ENCODE results near the gene GRB2. TPM values are rescaled to one million over a fixed set of nuclear protein-coding genes. Genes with fewer than 3 reads are reported as not detected.
"Not testable (repeated sequence)": the region's sequence is repeated elsewhere in the genome, so short reads cannot be mapped to it uniquely, and the experiment has no call there.

GRB2 gene
- total RNA-seq, 1 donor from 2014 or later, result 84.2 TPM

GRCh38 chr17:75365931-75366275 is 39.6 kb downstream of the GRB2 start:
- intact Hi-C loops (cut with micrococcal nuclease), result no loop called here
- DNase-seq (no peak), ATAC-seq (no peak)

- ATAC-seq, result no peak
- intact Hi-C loops (cut with micrococcal nuclease), result no loop called here
- DNase-seq, result no peak
Measured at GRCh38 chr17:75365009-75365930, 40.2 kb downstream of the GRB2 start.

GRCh38 chr17:75364078-75364477 is 41.4 kb downstream of the GRB2 start:
- intact Hi-C loops (cut with micrococcal nuclease), result no loop called here
- no peak for ATAC-seq
- DNase-seq, result no peak

GRCh38 chr17:75361996-75362395 is 43.5 kb downstream of the GRB2 start:
- no peak for ATAC-seq
- intact Hi-C loops (cut with micrococcal nuclease), result no loop called here
- no peak for DNase-seq

GRCh38 chr17:75361344-75361743 is 44.1 kb downstream of the GRB2 start:
- no peak for DNase-seq
- intact Hi-C loops (cut with micrococcal nuclease), result no loop called here
- ATAC-seq, result no peak

GRCh38 chr17:75356260-75356937 is 49.1 kb downstream of the GRB2 start:
- DNase-seq (no peak), ATAC-seq (no peak)
- intact Hi-C loops (cut with micrococcal nuclease), result no loop called here

GRCh38 chr17:75353176-75353575 is 52.3 kb downstream of the GRB2 start:
- intact Hi-C loops (cut with micrococcal nuclease), result no loop called here
- ATAC-seq (no peak), DNase-seq (no peak)

GRCh38 chr17:75352079-75352569 is 53.4 kb downstream of the GRB2 start:
- ATAC-seq (no peak), DNase-seq (no peak)
- intact Hi-C loops (cut with micrococcal nuclease), result no loop called here

GRCh38 chr17:75350706-75351105 is 54.8 kb downstream of the GRB2 start:
- no peak for ATAC-seq
- intact Hi-C loops (cut with micrococcal nuclease), result no loop called here

GRCh38 chr17:75350029-75350428 is 55.4 kb downstream of the GRB2 start:
- intact Hi-C loops (cut with micrococcal nuclease), result no loop called here
- DNase-seq (no peak), ATAC-seq (no peak)

More at GRCh38 chr17:75350706-75351105, 54.8 kb downstream of the GRB2 start:
- DNase-seq, result no peak

GRCh38 chr17:75349589-75349988 is 55.9 kb downstream of the GRB2 start:
- DNase-seq, result no peak
- ATAC-seq, result no peak
- intact Hi-C loops (cut with micrococcal nuclease), result no loop called here

- DNase-seq, result no peak
- intact Hi-C loops (cut with micrococcal nuclease), result no loop called here
- no peak for ATAC-seq
Measured at GRCh38 chr17:75348386-75349012, 57.0 kb downstream of the GRB2 start.

- ATAC-seq (no peak), DNase-seq (no peak)
- intact Hi-C loops (cut with micrococcal nuclease), result no loop called here
Measured at GRCh38 chr17:75346906-75347305, 58.6 kb downstream of the GRB2 start.

GRCh38 chr17:75346368-75346767 is 59.1 kb downstream of the GRB2 start:
- ATAC-seq; DNase-seq; intact Hi-C loops (cut with micrococcal nuclease): not testable (repeated sequence)

GRCh38 chr17:75345514-75346167 is 59.8 kb downstream of the GRB2 start:
- intact Hi-C loops (cut with micrococcal nuclease), result no loop called here
- ATAC-seq (no peak), DNase-seq (no peak)

- intact Hi-C loops (cut with micrococcal nuclease), result no loop called here
- ATAC-seq, result no peak
- no peak for DNase-seq
Measured at GRCh38 chr17:75344666-75345065, 60.8 kb downstream of the GRB2 start.

GRCh38 chr17:75342996-75343395 is 62.5 kb downstream of the GRB2 start:
- intact Hi-C loops (cut with micrococcal nuclease), result no loop called here
- ATAC-seq (peak; percentile 31), DNase-seq (no peak)

- DNase-seq, result no peak
- intact Hi-C loops (cut with micrococcal nuclease), result no loop called here
- ATAC-seq, result no peak
Measured at GRCh38 chr17:75341784-75342486, 63.5 kb downstream of the GRB2 start.

- DNase-seq (no peak), ATAC-seq (no peak)
- intact Hi-C loops (cut with micrococcal nuclease), result no loop called here
Measured at GRCh38 chr17:75340631-75341030, 64.8 kb downstream of the GRB2 start.
